Chondrocyte (in vitro differentiated cells): ENCODE measurements around the gene TTC9C. TPM values are rescaled to one million over a fixed set of nuclear protein-coding genes. Genes with fewer than 3 reads are reported as not detected.
"Not testable (repeated sequence)": the region's sequence is repeated elsewhere in the genome, so short reads cannot be mapped to it uniquely, and the experiment has no call there.

Source experiments
- DNase-seq: peaks from one replicate; pipeline ENCODE4 v3.0.0; 2021; ENCODE audit warnings: mixed read lengths, low spot score
- H3K27ac Mint-ChIP-seq: one replicate; pipeline ENCODE4 v1.8.0; 2021; ENCODE audit warnings: mild to moderate bottlenecking, moderate library complexity, mixed read lengths; ENCODE audit not compliant: unreplicated experiment
- H3K27me3 Mint-ChIP-seq: 2 replicates; pipeline ENCODE4 v1.8.0; 2021; ENCODE audit warnings: low read depth, mixed read lengths
- H3K36me3 Mint-ChIP-seq: 2 replicates; pipeline ENCODE4 v1.8.0; 2021; ENCODE audit warnings: low read depth, mixed read lengths
- H3K4me1 Mint-ChIP-seq: 2 replicates; pipeline ENCODE4 v1.8.0; 2021; ENCODE audit warnings: low read depth, mild to moderate bottlenecking, mixed read lengths
- H3K4me3 Mint-ChIP-seq: one replicate; pipeline ENCODE4 v1.8.0; 2021; ENCODE audit warnings: mild to moderate bottlenecking, moderate library complexity, mixed read lengths; ENCODE audit not compliant: unreplicated experiment
- H3K9me3 Mint-ChIP-seq: 2 replicates; pipeline ENCODE4 v1.8.0; 2021; ENCODE audit warnings: low read depth, mixed read lengths
- CTCF ChIP-seq: fragments of 200-600 bp; sonication (generic); IDR thresholded peaks from 2 replicates; pipeline ENCODE4 v1.5.0; 2021; ENCODE audit warnings: antibody characterized with exemption, mild to moderate bottlenecking, moderate library complexity
- total RNA-seq: library from RNA; stranded (reverse); gene quantifications from 3 replicates; pipeline ENCODE4 v1.2.1, GENCODE V29; 2021

The TTC9C gene
- total RNA-seq, 1 donor from 2014 or later, result 36.7 TPM

GRCh38 chr11:62687508-62688396 lies 40.5 kb upstream of the TTC9C start:
- H3K4me3 Mint-ChIP-seq, result no peak overlapping the region
- no peaks in the 10 kb centered on the region for H3K27me3 Mint-ChIP-seq
- no peaks in the 10 kb centered on the region for H3K9me3 Mint-ChIP-seq
- DNase-seq, result no peak
- H3K36me3 Mint-ChIP-seq, result peaks cover 5% of the 10 kb centered on the region
- peaks cover 13% of the 10 kb centered on the region for H3K4me1 Mint-ChIP-seq
- H3K27ac Mint-ChIP-seq, result no peak overlapping the region
- no peak for TF ChIP-seq CTCF

- Mint-ChIP-seq H3K27ac (peak overlapping the region; percentile 28), H3K9me3 (no peaks in the 10 kb centered on the region), H3K36me3 (peaks cover 8% of the 10 kb centered on the region), H3K4me3 (no peak overlapping the region), H3K27me3 (no peaks in the 10 kb centered on the region), H3K4me1 (peaks cover 13% of the 10 kb centered on the region)
- TF ChIP-seq CTCF, result no peak
- DNase-seq, result no peak
Measured at GRCh38 chr11:62688491-62688890, 39.8 kb upstream of the TTC9C start.

- Mint-ChIP-seq H3K4me3 (no peak within 1 kb of the TSS), H3K4me1 (peaks cover 14% of the 10 kb centered on the region), H3K36me3 (peaks cover 8% of the 10 kb centered on the region), H3K9me3 (no peaks in the 10 kb centered on the region), H3K27me3 (no peaks in the 10 kb centered on the region), H3K27ac (peak within 1 kb of the TSS; percentile 72)
- TF ChIP-seq CTCF, result peak; percentile 8
- no peak for DNase-seq
Measured at GRCh38 chr11:62689421-62690183, 38.7 kb upstream of the TTC9C start, which contains the start of gene LRRN4CL. Gene LRRN4CL (minus strand): TSS chr11:62689530. CDS start chr11:62688508, 1,022 bp downstream.

GRCh38 chr11:62693624-62694023 lies 34.7 kb upstream of the TTC9C start:
- not testable (repeated sequence) for H3K4me3 Mint-ChIP-seq, H3K9me3 Mint-ChIP-seq, H3K27ac Mint-ChIP-seq, DNase-seq, H3K27me3 Mint-ChIP-seq
- Mint-ChIP-seq H3K4me1 (peaks cover 19% of the 10 kb centered on the region), H3K36me3 (peaks cover 11% of the 10 kb centered on the region)

- peaks cover 12% of the 10 kb centered on the region for H3K4me1 Mint-ChIP-seq
- no peaks in the 10 kb centered on the region for H3K27me3 Mint-ChIP-seq
- peak; percentile 91 for TF ChIP-seq CTCF
- no peaks in the 10 kb centered on the region for H3K9me3 Mint-ChIP-seq
- DNase-seq, result no peak
- peak overlapping the region; percentile 28 for H3K27ac Mint-ChIP-seq
- H3K36me3 Mint-ChIP-seq, result peaks cover 11% of the 10 kb centered on the region
- H3K4me3 Mint-ChIP-seq, result no peak overlapping the region
Measured at GRCh38 chr11:62694455-62695167, 33.7 kb upstream of the TTC9C start.
